Neural cell (in vitro differentiated cells): Measurements from ENCODE around the gene PRKCE. TPM values are rescaled to one million over a fixed set of nuclear protein-coding genes. Genes with fewer than 3 reads are reported as not detected.

ENCODE experiments used
- H2AFZ ChIP-seq: fragments of 200-600, 300-800 bp; sonication (generic), shearing (Covaris generic); 2 replicates; pipeline ENCODE4 v1.6.0; 2014; ENCODE audit warnings: low read depth, mild to moderate bottlenecking, antibody characterized with exemption, low read length, moderate library complexity
- H3F3A ChIP-seq: fragments of 200-600 bp; shearing (Covaris generic); 2 replicates; pipeline ENCODE4 v1.6.1; 2016; ENCODE audit warnings: mild to moderate bottlenecking, moderate library complexity, mixed read lengths, antibody characterized with exemption, low read length; ENCODE audit not compliant: insufficient read depth, poor library complexity, severe bottlenecking
- H3K27ac ChIP-seq: fragments of 200-600, 300-800 bp; sonication (generic), shearing (Covaris generic); 2 replicates; pipeline ENCODE4 v1.5.1; 2014; ENCODE audit warnings: mild to moderate bottlenecking, low read length, moderate library complexity
- H3K27me3 ChIP-seq: fragments of 300-800, 200-600 bp; sonication (generic), shearing (Covaris generic); 2 replicates; pipeline ENCODE4 v1.6.0; 2014; ENCODE audit warnings: mild to moderate bottlenecking, low read depth, low read length, moderate library complexity; ENCODE audit not compliant: insufficient read depth
- H3K36me3 ChIP-seq: fragments of 300-800, 200-600 bp; sonication (generic), shearing (Covaris generic); 2 replicates; pipeline ENCODE4 v1.5.1; 2014; ENCODE audit warnings: mild to moderate bottlenecking, antibody characterized with exemption, low read length, moderate library complexity; ENCODE audit not compliant: insufficient read depth
- H3K4me2 ChIP-seq: fragments of 300-800, 200-600 bp; sonication (generic), shearing (Covaris generic); 2 replicates; pipeline ENCODE4 v1.6.0; 2014; ENCODE audit warnings: mild to moderate bottlenecking, low read length
- H3K4me3 ChIP-seq: fragments of 300-800, 200-600 bp; sonication (generic), shearing (Covaris generic); 2 replicates; pipeline ENCODE4 v1.5.1; 2014; ENCODE audit warnings: mild to moderate bottlenecking, low read length, moderate library complexity
- H3K79me2 ChIP-seq: fragments of 200-600 bp; shearing (Covaris generic); replicated peaks from 2 replicates; pipeline ENCODE4 v1.6.0; 2014; ENCODE audit warnings: mild to moderate bottlenecking, low read length, moderate library complexity; ENCODE audit not compliant: insufficient read depth
- H3K9ac ChIP-seq: fragments of 300-800, 200-600 bp; sonication (generic), shearing (Covaris generic); 2 replicates; pipeline ENCODE4 v1.6.1; 2016; ENCODE audit warnings: mild to moderate bottlenecking, low read length, mixed read lengths
- H3K9me2 ChIP-seq: fragments of 200-600 bp; shearing (Covaris generic); 2 replicates; pipeline ENCODE4 v1.6.1; 2016; ENCODE audit warnings: mild to moderate bottlenecking, low read length, mixed read lengths; ENCODE audit not compliant: insufficient read depth
- H3K9me3 ChIP-seq: fragments of 200-600, 300-800 bp; sonication (generic), shearing (Covaris generic); 2 replicates; pipeline ENCODE4 v1.6.1; 2016; ENCODE audit warnings: mild to moderate bottlenecking, mixed run types, low read length, moderate library complexity, mixed read lengths
- H4K20me1 ChIP-seq: fragments of 200-600 bp; shearing (Covaris generic); 2 replicates; pipeline ENCODE4 v1.6.1; 2016; ENCODE audit warnings: mild to moderate bottlenecking, mixed run types; ENCODE audit not compliant: insufficient read depth
- CTCF ChIP-seq: fragments of 450-650 bp; IDR thresholded peaks from 2 replicates; pipeline ENCODE4 v1.5.1; 2014; ENCODE audit warnings: antibody characterized with exemption, mild to moderate bottlenecking, moderate library complexity; ENCODE audit not compliant: poor library complexity, severe bottlenecking
- EP300 ChIP-seq: fragments of 450-650 bp; conservative IDR thresholded peaks from 2 replicates; pipeline ENCODE4 v1.6.1; 2014; ENCODE audit warnings: antibody characterized with exemption, mild to moderate bottlenecking, moderate library complexity; ENCODE audit not compliant: poor library complexity, severe bottlenecking
- EZH2 ChIP-seq: fragments of 200-600, 300-800 bp; shearing (Covaris generic), sonication (generic); IDR thresholded peaks from 2 replicates; pipeline ENCODE4 v1.6.1; 2014; ENCODE audit warnings: antibody characterized with exemption, low read length, borderline replicate concordance, mild to moderate bottlenecking; ENCODE audit not compliant: insufficient read depth, poor library complexity, severe bottlenecking
- MXI1 ChIP-seq: fragments of 450-650 bp; conservative IDR thresholded peaks from 2 replicates; pipeline ENCODE4 v1.6.1; 2014; ENCODE audit warnings: antibody characterized with exemption, mild to moderate bottlenecking; ENCODE audit not compliant: poor library complexity, severe bottlenecking
- POLR2AphosphoS5 ChIP-seq: IDR thresholded peaks from 2 replicates; pipeline ENCODE4 v1.6.1; 2012
- RAD21 ChIP-seq: fragments of 450-650 bp; conservative IDR thresholded peaks from 2 replicates; pipeline ENCODE4 v1.6.1; 2014; ENCODE audit warnings: antibody characterized with exemption, mild to moderate bottlenecking, moderate library complexity
- SMC3 ChIP-seq: fragments of 450-650 bp; conservative IDR thresholded peaks from 2 replicates; pipeline ENCODE4 v1.6.1; 2014; ENCODE audit warnings: antibody characterized with exemption, mild to moderate bottlenecking, moderate library complexity; ENCODE audit not compliant: poor library complexity
- TAF1 ChIP-seq: IDR thresholded peaks from 2 replicates; pipeline ENCODE4 v1.6.1; 2012; ENCODE audit warnings: low read depth
- polyA plus RNA-seq: library from polyadenylated mRNA; depleted of rRNA; stranded (reverse); fragments of >200 nt; gene quantifications from 2 replicates; pipeline ENCODE4 v1.2.3, GENCODE V29; 2014
- TF ChIP-seq, protein P1 (sequence below): IDR thresholded peaks from 2 replicates; pipeline ENCODE4 v1.6.1; 2012; ENCODE audit warnings: borderline replicate concordance

The PRKCE gene
- polyA plus RNA-seq, 1 donor from 2014 or later, result 5.4 TPM

GRCh38 chr2:46008091-46008870, 356.8 kb downstream of the PRKCE start:
- Histone ChIP-seq H3F3A (no peaks in the 10 kb centered on the region), H3K9ac (no peak overlapping the region), H3K4me3 (no peak overlapping the region), H3K27me3 (no peaks in the 10 kb centered on the region), H3K4me2 (no peak overlapping the region), H3K27ac (no peak overlapping the region), H3K9me2 (no peaks in the 10 kb centered on the region), H2AFZ (no peak overlapping the region), H3K79me2 (no peaks in the 10 kb centered on the region), H4K20me1 (no peaks in the 10 kb centered on the region), H3K36me3 (no peaks in the 10 kb centered on the region), H3K9me3 (no peaks in the 10 kb centered on the region)
- TF ChIP-seq RAD21 (no peak), EZH2 (no peak), EP300 (no peak), SMC3 (no peak), MXI1 (no peak), TAF1 (no peak), CTCF (no peak), POLR2AphosphoS5 (no peak)
- TF ChIP-seq, protein P1, sequence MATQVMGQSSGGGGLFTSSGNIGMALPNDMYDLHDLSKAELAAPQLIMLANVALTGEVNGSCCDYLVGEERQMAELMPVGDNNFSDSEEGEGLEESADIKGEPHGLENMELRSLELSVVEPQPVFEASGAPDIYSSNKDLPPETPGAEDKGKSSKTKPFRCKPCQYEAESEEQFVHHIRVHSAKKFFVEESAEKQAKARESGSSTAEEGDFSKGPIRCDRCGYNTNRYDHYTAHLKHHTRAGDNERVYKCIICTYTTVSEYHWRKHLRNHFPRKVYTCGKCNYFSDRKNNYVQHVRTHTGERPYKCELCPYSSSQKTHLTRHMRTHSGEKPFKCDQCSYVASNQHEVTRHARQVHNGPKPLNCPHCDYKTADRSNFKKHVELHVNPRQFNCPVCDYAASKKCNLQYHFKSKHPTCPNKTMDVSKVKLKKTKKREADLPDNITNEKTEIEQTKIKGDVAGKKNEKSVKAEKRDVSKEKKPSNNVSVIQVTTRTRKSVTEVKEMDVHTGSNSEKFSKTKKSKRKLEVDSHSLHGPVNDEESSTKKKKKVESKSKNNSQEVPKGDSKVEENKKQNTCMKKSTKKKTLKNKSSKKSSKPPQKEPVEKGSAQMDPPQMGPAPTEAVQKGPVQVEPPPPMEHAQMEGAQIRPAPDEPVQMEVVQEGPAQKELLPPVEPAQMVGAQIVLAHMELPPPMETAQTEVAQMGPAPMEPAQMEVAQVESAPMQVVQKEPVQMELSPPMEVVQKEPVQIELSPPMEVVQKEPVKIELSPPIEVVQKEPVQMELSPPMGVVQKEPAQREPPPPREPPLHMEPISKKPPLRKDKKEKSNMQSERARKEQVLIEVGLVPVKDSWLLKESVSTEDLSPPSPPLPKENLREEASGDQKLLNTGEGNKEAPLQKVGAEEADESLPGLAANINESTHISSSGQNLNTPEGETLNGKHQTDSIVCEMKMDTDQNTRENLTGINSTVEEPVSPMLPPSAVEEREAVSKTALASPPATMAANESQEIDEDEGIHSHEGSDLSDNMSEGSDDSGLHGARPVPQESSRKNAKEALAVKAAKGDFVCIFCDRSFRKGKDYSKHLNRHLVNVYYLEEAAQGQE, result no peak

DNA sequence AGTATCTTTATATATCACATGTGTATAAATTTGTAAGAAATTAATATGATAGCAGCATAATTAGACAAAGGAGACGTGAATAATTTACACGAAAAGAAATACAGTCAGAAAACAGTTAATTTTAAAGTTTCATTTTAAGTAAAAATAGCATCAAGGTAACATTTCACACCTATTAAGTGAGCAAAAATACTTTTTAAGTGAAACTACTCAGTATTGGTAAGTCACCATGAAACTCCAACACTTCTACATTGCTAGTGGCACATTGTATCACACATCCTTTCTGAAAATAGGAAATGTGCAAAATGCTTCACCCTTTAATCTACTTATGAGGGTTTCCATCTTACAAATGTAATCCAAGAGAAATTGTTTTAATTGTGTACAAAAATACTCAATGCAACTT, 357.8 kb downstream of the PRKCE start:
- no peaks in the 10 kb centered on the region for H3F3A ChIP-seq
- no peak overlapping the region for H3K4me3 ChIP-seq
- no peaks in the 10 kb centered on the region for H3K79me2 ChIP-seq
- no peaks in the 10 kb centered on the region for H3K36me3 ChIP-seq
- H3K9me3 ChIP-seq, result no peaks in the 10 kb centered on the region
- no peak overlapping the region for H3K27ac ChIP-seq
- no peaks in the 10 kb centered on the region for H3K9me2 ChIP-seq
- no peak overlapping the region for H2AFZ ChIP-seq
- H3K27me3 ChIP-seq, result no peaks in the 10 kb centered on the region
- H4K20me1 ChIP-seq, result no peaks in the 10 kb centered on the region
- no peak overlapping the region for H3K4me2 ChIP-seq
- H3K9ac ChIP-seq, result no peak overlapping the region
- TF ChIP-seq CTCF (no peak), EZH2 (no peak), POLR2AphosphoS5 (no peak), SMC3 (no peak), EP300 (no peak), RAD21 (no peak), TAF1 (no peak), MXI1 (no peak)
- TF ChIP-seq, protein P1, result no peak
